Mesenchymal stem cell (in vitro differentiated cells and primary cell): Measurements from ENCODE around the gene CYTH1.

Experiments
- DNase-seq: peaks from one replicate; pipeline ENCODE4 v3.0.0-alpha.2; 2013
- H2AFZ ChIP-seq: one replicate; pipeline ENCODE4 v1.6.1; 2013; ENCODE audit warnings: low read depth, mild to moderate bottlenecking, control low read depth, inconsistent platforms, low read length, moderate library complexity
- H2AK5ac ChIP-seq: 2 replicates; pipeline ENCODE4 v1.6.1; 2013; ENCODE audit warnings: low read length, moderate library complexity, mild to moderate bottlenecking, inconsistent platforms; ENCODE audit not compliant: severe bottlenecking
- H2BK120ac ChIP-seq: one replicate; pipeline ENCODE4 v1.6.1; 2013; ENCODE audit warnings: low read depth, mild to moderate bottlenecking, inconsistent platforms, low read length, moderate library complexity
- H2BK12ac ChIP-seq, 2 experiments: one replicate each; pipeline ENCODE4 v1.6.1; 2013; ENCODE audit warnings: inconsistent platforms in 2 of 2, low read length in 2 of 2, mild to moderate bottlenecking in 2 of 2, moderate library complexity in 2 of 2, control low read depth in 1 of 2
- H2BK15ac ChIP-seq: one replicate; pipeline ENCODE4 v1.6.1; 2013; ENCODE audit warnings: mild to moderate bottlenecking, low read depth, inconsistent platforms; ENCODE audit not compliant: poor library complexity, severe bottlenecking
- H2BK5ac ChIP-seq: 2 replicates; pipeline ENCODE4 v1.6.1; 2013; ENCODE audit warnings: low read depth, mild to moderate bottlenecking, low read length, control low read depth, inconsistent platforms; ENCODE audit not compliant: poor library complexity, severe bottlenecking
- H3K14ac ChIP-seq, 2 experiments: one replicate each; pipeline ENCODE4 v1.6.1; 2013; ENCODE audit warnings: inconsistent platforms in 2 of 2, low read length in 2 of 2, control low read depth in 1 of 2, mild to moderate bottlenecking in 1 of 2, moderate library complexity in 1 of 2
- H3K18ac ChIP-seq, 2 experiments: one replicate each; pipeline ENCODE4 v1.6.1; 2013; ENCODE audit warnings: inconsistent platforms in 2 of 2, low read length in 2 of 2, control low read depth in 1 of 2, low read depth in 1 of 2, mild to moderate bottlenecking in 1 of 2
- H3K23ac ChIP-seq, 2 experiments: one replicate each; pipeline ENCODE4 v1.6.1; 2013; ENCODE audit warnings: inconsistent platforms in 2 of 2, low read length in 2 of 2, mild to moderate bottlenecking in 2 of 2, moderate library complexity in 2 of 2, control low read depth in 1 of 2
- H3K27ac ChIP-seq: 2 replicates; pipeline ENCODE4 v1.5.1; 2013; ENCODE audit warnings: mild to moderate bottlenecking, moderate library complexity, low read length, control low read depth, inconsistent platforms; ENCODE audit not compliant: poor library complexity, severe bottlenecking
- H3K27me3 ChIP-seq, 2 experiments: 2 replicates each; pipeline versions ENCODE4 v1.6.1 to v1.7.0; 2013; ENCODE audit warnings: low read length in 2 of 2, mild to moderate bottlenecking in 2 of 2, moderate library complexity in 2 of 2, control low read depth in 1 of 2, inconsistent platforms in 1 of 2; ENCODE audit not compliant: control insufficient read depth in 1 of 2, insufficient read depth in 1 of 2
- H3K36me3 ChIP-seq, 2 experiments: 2 replicates each; pipeline versions ENCODE4 v1.6.1 to v1.7.0; 2013; ENCODE audit warnings: low read length in 2 of 2, control low read depth in 1 of 2, inconsistent platforms in 1 of 2, low read depth in 1 of 2, mild to moderate bottlenecking in 1 of 2; ENCODE audit not compliant: insufficient read depth in 2 of 2, control insufficient read depth in 1 of 2
- H3K4ac ChIP-seq, 2 experiments: one replicate each; pipeline ENCODE4 v1.6.1; 2013; ENCODE audit warnings: inconsistent platforms in 2 of 2, low read length in 2 of 2, mild to moderate bottlenecking in 2 of 2, moderate library complexity in 2 of 2, control low read depth in 1 of 2, low read depth in 1 of 2
- H3K4me1 ChIP-seq: 2 replicates; pipeline ENCODE4 v1.6.1; 2013; ENCODE audit warnings: low read depth, low read length, control low read depth; ENCODE audit not compliant: control insufficient read depth, insufficient read depth
- H3K4me2 ChIP-seq: 2 replicates; pipeline ENCODE4 v1.6.1; 2013; ENCODE audit warnings: low read length, mild to moderate bottlenecking, inconsistent platforms; ENCODE audit not compliant: poor library complexity, severe bottlenecking
- H3K4me3 ChIP-seq, 2 experiments: 2 replicates each; pipeline versions ENCODE4 v1.5.1 to v1.7.0; 2013; ENCODE audit warnings: low read length in 2 of 2, mild to moderate bottlenecking in 2 of 2, control low read depth in 1 of 2, low read depth in 1 of 2; ENCODE audit not compliant: insufficient read depth in 1 of 2
- H3K79me1 ChIP-seq: replicated peaks from 2 replicates; pipeline ENCODE4 v1.6.1; 2013; ENCODE audit warnings: mild to moderate bottlenecking, control low read depth, low read length, inconsistent platforms; ENCODE audit not compliant: poor library complexity, severe bottlenecking
- H3K9ac ChIP-seq: 2 replicates; pipeline ENCODE4 v1.7.0; 2013; ENCODE audit warnings: mild to moderate bottlenecking, low read length, moderate library complexity
- H3K9me3 ChIP-seq: 2 replicates; pipeline ENCODE4 v1.7.0; 2013; ENCODE audit warnings: mild to moderate bottlenecking, low read length; ENCODE audit not compliant: control insufficient read depth
- H4K8ac ChIP-seq: one replicate; pipeline ENCODE4 v1.6.1; 2013; ENCODE audit warnings: inconsistent platforms, mild to moderate bottlenecking, low read length, moderate library complexity
- H4K91ac ChIP-seq: one replicate; pipeline ENCODE4 v1.6.1; 2013; ENCODE audit warnings: mild to moderate bottlenecking, low read length, inconsistent platforms
- WGBS: methylation state at CpG from one replicate; pipeline ENCODE4 v1.1.7; 2013; ENCODE audit warnings: mixed read lengths; 5-methylcytosine and 5-hydroxymethylcytosine counted together

Gene CYTH1

DNA sequence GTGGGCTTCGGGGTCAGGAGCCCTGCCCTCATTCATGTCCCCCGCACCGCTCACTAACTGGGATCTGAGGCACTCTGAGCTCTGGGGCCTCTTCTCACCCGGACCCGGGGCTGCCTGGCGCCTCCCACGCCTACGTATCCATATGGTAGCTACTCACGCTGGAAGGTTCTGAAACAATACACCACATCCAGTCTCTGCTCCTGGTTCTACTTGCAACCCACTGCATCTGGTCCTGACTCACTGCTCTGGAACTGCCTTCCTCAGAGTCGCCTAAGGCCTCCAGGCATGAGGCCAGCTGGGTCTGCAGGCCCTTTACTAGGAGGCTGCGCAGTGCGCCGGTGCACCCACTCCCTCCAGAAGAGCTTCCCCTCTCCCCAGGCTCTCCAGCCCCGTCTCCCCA lies 40.5 kb upstream of the CYTH1 start:
- H2BK5ac ChIP-seq = no peak overlapping the region
- no peak overlapping the region for H4K8ac ChIP-seq
- H3K23ac ChIP-seq = no peak overlapping the region
- H3K27ac ChIP-seq = peak overlapping the region; percentile 70
- H3K4ac ChIP-seq = no peak overlapping the region
- H4K91ac ChIP-seq = no peak overlapping the region
- H3K4me2 ChIP-seq = no peak overlapping the region
- H2AFZ ChIP-seq = no peak overlapping the region
- H2AK5ac ChIP-seq = no peak overlapping the region
- H3K9me3 ChIP-seq = no peaks in the 10 kb centered on the region
- H3K14ac ChIP-seq = no peak overlapping the region
- peaks cover 73 to 91% of the 10 kb centered on the region in 2 experiments for H3K36me3 ChIP-seq
- peaks cover 43% of the 10 kb centered on the region for H3K79me1 ChIP-seq
- peaks cover 27% of the 10 kb centered on the region for H3K4me1 ChIP-seq
- no peak overlapping the region for H2BK12ac ChIP-seq
- peak; percentile 75 for DNase-seq
- 80% methylated on average over 14 of the region's 14 CpGs for WGBS
- H3K18ac ChIP-seq = no peak overlapping the region
- H3K4me3 ChIP-seq = no peak overlapping the region
- no peak overlapping the region for H3K9ac ChIP-seq
- H2BK120ac ChIP-seq = no peak overlapping the region
- H2BK15ac ChIP-seq = no peak overlapping the region
- H3K27me3 ChIP-seq = no peaks in the 10 kb centered on the region

DNA sequence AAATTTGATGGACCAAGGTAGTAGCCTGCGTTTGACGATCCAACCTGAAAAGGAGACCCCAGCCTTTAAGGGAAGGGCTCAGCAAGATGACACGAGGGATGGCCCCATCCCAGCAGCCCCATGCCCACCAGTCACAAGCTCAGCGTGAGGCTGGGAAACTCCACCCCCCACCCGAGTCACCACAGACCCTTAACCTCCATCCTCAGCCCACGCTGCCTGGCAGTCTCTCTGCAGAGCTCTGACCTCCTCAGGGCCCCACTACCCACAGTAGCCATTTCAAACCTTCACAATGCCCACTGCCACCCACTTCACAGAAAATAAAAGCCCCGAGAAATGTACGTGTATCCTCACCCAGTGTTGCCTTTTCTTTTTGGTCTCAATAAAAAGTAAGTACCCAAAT lies 39.9 kb upstream of the CYTH1 start:
- H3K79me1 ChIP-seq = peaks cover 41% of the 10 kb centered on the region
- no peaks in the 10 kb centered on the region for H3K9me3 ChIP-seq
- H3K14ac ChIP-seq = no peak overlapping the region
- no peak overlapping the region for H2BK5ac ChIP-seq
- H3K27me3 ChIP-seq = no peaks in the 10 kb centered on the region
- no peak overlapping the region for H2BK12ac ChIP-seq
- H3K4me1 ChIP-seq = peaks cover 28% of the 10 kb centered on the region
- no peak overlapping the region for H3K4me3 ChIP-seq
- H2BK120ac ChIP-seq = no peak overlapping the region
- H4K91ac ChIP-seq = peak overlapping the region; percentile 77
- H3K23ac ChIP-seq = no peak overlapping the region
- no peak overlapping the region for H2BK15ac ChIP-seq
- WGBS = 92% methylated on average over 8 of the region's 8 CpGs
- H3K4ac ChIP-seq = no peak overlapping the region
- no peak overlapping the region for H2AFZ ChIP-seq
- H2AK5ac ChIP-seq = no peak overlapping the region
- no peak overlapping the region for H3K4me2 ChIP-seq
- H3K27ac ChIP-seq = peak overlapping the region; percentile 70
- H3K36me3 ChIP-seq = peaks cover 74 to 92% of the 10 kb centered on the region in 2 experiments
- H4K8ac ChIP-seq = no peak overlapping the region
- H3K18ac ChIP-seq = no peak overlapping the region
- DNase-seq = no peak
- H3K9ac ChIP-seq = no peak overlapping the region

DNA sequence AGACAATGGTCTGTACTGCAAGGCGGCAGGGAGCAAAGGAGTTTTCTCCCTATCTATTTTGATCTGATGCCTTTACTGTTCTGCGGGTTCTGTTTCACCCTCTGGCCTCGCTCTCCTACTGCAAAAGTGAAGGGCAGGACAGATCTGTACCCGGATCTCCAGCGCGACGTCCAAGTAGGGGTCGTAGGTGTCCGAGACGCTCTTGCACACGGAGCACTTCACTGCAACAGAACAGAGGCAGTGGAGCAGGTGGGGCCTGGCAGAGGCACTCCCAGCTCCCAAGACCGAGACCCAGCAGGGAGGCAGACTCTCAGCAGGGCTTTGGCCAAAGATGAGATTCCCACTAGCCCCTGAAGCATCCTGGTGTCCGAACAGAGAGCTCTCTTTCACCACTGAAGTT lies 38.8 kb upstream of the CYTH1 start:
- no peak for DNase-seq
- Histone ChIP-seq H2BK120ac (no peak overlapping the region), H3K9me3 (no peaks in the 10 kb centered on the region), H2BK12ac (no peak overlapping the region), H3K4me3 (no peak overlapping the region), H2AK5ac (no peak overlapping the region), H3K23ac (no peak overlapping the region), H3K4me1 (peaks cover 24% of the 10 kb centered on the region), H3K4ac (no peak overlapping the region), H3K79me1 (peaks cover 41% of the 10 kb centered on the region), H3K36me3 (peaks cover 73 to 92% of the 10 kb centered on the region in 2 experiments), H3K18ac (no peak overlapping the region), H4K91ac (no peak overlapping the region), H3K27ac (no peak overlapping the region), H2BK15ac (no peak overlapping the region), H3K14ac (no peak overlapping the region), H3K27me3 (no peaks in the 10 kb centered on the region), H2BK5ac (no peak overlapping the region), H2AFZ (no peak overlapping the region), H3K9ac (no peak overlapping the region), H4K8ac (no peak overlapping the region), H3K4me2 (no peak overlapping the region)
- 94% methylated on average over 13 of the region's 13 CpGs for WGBS

DNA sequence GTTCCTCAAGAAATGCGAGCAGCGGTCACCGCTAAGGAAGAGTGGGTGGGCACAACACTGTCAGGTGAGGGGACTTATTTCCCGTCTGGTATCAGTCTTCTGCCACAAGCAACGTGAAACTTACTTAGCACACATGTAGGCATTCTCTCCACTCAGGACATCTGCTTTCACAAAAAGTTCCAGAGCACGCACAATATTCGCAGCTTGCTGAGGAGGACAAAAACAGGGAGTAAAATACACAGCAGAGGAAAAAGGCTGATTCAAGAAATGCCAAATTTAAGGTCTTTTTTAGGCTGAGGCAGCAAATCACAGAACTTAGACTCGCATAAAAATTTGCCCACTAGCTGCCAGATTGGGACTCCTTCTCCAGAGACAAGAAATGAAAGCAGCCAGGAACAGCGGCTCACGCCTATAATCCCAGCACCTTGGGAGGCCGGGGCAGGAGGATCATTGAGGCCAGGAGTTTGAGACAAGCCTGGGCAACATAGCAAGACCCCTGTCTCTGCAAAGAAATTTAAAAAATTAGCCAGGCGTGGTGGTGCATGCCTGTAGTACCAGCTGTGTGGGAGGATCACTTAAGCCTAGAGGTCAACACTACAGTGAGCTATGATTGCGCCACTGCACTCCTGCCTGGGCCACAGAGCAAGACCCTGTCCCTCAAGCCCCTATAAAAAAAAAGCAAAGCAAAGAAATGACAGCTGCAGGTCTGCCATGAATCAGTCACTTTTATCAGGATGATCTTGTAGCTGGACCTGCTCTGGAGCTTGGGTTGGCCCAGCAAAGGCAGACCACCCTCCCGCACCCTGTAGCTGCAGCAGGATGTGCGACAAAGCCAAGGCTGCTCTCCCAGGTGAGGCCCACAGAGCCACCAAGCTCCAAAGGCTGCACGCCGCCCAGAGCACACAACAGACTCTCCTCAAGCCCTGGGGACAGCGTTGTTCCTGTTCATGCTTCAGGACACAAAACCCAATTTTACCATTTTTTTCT lies 38.0 kb upstream of the CYTH1 start:
- H3K23ac ChIP-seq = no peak overlapping the region
- no peak overlapping the region for H2AFZ ChIP-seq
- 99% methylated on average over 17 of the region's 18 CpGs for WGBS
- H3K14ac ChIP-seq = no peak overlapping the region
- H3K9me3 ChIP-seq = no peaks in the 10 kb centered on the region
- H3K4me2 ChIP-seq = no peak overlapping the region
- no peak overlapping the region for H3K27ac ChIP-seq
- H4K8ac ChIP-seq = no peak overlapping the region
- H2BK120ac ChIP-seq = no peak overlapping the region
- H2BK12ac ChIP-seq = no peak overlapping the region
- H2BK15ac ChIP-seq = no peak overlapping the region
- peaks cover 21% of the 10 kb centered on the region for H3K4me1 ChIP-seq
- H3K36me3 ChIP-seq = peaks cover 69 to 92% of the 10 kb centered on the region in 2 experiments
- H2AK5ac ChIP-seq = no peak overlapping the region
- H3K18ac ChIP-seq = no peak overlapping the region
- no peak overlapping the region for H4K91ac ChIP-seq
- no peak overlapping the region for H3K9ac ChIP-seq
- no peak overlapping the region for H3K4ac ChIP-seq
- H2BK5ac ChIP-seq = no peak overlapping the region
- no peak for DNase-seq
- no peak overlapping the region for H3K4me3 ChIP-seq
- peaks cover 36% of the 10 kb centered on the region for H3K79me1 ChIP-seq
- no peaks in the 10 kb centered on the region for H3K27me3 ChIP-seq
